Measurements from ENCODE around the gene TIGD3. TPM values are rescaled to one million over a fixed set of nuclear protein-coding genes. Genes with fewer than 3 reads are reported as not detected.

Gene TIGD3
- total RNA-seq, 2 donors from 2014 or later = 0.99 to 1.0 TPM

- peaks cover 14% of the 10 kb centered on the region for H3K36me3 ChIP-seq (ENCODE audit: control insufficient read depth, insufficient read depth, low read length)
- H3K4me3 Mint-ChIP-seq = no peak overlapping the region
- H3K27me3 ChIP-seq (ENCODE audit: control insufficient read depth, insufficient read depth, low read length, poor library complexity, severe bottlenecking) = no peaks in the 10 kb centered on the region
- no peak overlapping the region for H3K27ac ChIP-seq (ENCODE audit: low read depth, low read length)
- DNase-seq = no peak
- H3K27me3 Mint-ChIP-seq (ENCODE audit: insufficient read depth) = no peaks in the 10 kb centered on the region
- no peaks in the 10 kb centered on the region for H3K9me3 Mint-ChIP-seq
- no peak overlapping the region for H3K4me3 ChIP-seq (ENCODE audit: low read length)
- WGBS, 2 experiments (ENCODE audit: insufficient coverage in 1 of 2, insufficient read length in 1 of 2) = 92% methylated on average over 9 to 13 of the region's 13 CpGs
- peaks cover 4% of the 10 kb centered on the region for H3K4me1 Mint-ChIP-seq
- H3K4me1 ChIP-seq (ENCODE audit: control insufficient read depth, insufficient read depth, low read length) = no peaks in the 10 kb centered on the region
- peaks cover 39% of the 10 kb centered on the region for H3K36me3 Mint-ChIP-seq (ENCODE audit: low read depth)
- H3K9me3 ChIP-seq (ENCODE audit: control insufficient read depth, low read length) = no peaks in the 10 kb centered on the region
- peak overlapping the region; percentile 26 for H3K27ac Mint-ChIP-seq
- TF ChIP-seq, protein P1, sequence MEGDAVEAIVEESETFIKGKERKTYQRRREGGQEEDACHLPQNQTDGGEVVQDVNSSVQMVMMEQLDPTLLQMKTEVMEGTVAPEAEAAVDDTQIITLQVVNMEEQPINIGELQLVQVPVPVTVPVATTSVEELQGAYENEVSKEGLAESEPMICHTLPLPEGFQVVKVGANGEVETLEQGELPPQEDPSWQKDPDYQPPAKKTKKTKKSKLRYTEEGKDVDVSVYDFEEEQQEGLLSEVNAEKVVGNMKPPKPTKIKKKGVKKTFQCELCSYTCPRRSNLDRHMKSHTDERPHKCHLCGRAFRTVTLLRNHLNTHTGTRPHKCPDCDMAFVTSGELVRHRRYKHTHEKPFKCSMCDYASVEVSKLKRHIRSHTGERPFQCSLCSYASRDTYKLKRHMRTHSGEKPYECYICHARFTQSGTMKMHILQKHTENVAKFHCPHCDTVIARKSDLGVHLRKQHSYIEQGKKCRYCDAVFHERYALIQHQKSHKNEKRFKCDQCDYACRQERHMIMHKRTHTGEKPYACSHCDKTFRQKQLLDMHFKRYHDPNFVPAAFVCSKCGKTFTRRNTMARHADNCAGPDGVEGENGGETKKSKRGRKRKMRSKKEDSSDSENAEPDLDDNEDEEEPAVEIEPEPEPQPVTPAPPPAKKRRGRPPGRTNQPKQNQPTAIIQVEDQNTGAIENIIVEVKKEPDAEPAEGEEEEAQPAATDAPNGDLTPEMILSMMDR (conservative IDR thresholded peaks at IDR 0.05) = no peak
- no peak overlapping the region for H3K9ac ChIP-seq (ENCODE audit: extremely low read depth, low read length, poor library complexity, severe bottlenecking)
These were observed 44.7 kb downstream of the TIGD3 start for GRCh38 chr11:65399249-65399648.

DNA sequence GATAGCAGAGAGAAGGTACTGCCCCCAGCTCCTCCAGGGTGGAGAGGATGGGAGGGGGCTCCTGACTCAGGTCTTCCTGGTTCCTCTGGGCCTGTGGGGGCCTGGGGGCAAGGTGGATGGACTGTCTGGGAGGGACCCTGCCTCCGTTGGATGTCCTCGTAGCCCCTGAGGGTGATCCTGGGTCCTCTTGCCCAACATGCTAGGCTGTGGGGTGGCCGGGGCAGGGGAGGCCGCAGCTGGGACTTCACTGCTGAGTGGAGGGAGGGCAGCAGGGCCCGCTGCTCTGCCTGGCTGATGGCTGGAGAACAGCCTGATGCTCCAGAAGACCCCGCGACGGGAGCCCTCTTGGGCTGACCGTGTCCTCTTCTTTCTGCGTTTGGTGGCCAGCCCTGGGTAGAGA, 45.3 kb downstream of the TIGD3 start:
- Histone ChIP-seq H3K9ac (ENCODE audit: extremely low read depth, low read length, poor library complexity, severe bottlenecking) (no peak overlapping the region), H3K4me3 (ENCODE audit: low read length) (no peak overlapping the region), H3K27ac (ENCODE audit: low read depth, low read length) (no peak overlapping the region), H3K4me1 (ENCODE audit: control insufficient read depth, insufficient read depth, low read length) (no peaks in the 10 kb centered on the region), H3K36me3 (ENCODE audit: control insufficient read depth, insufficient read depth, low read length) (peaks cover 19% of the 10 kb centered on the region), H3K27me3 (ENCODE audit: control insufficient read depth, insufficient read depth, low read length, poor library complexity, severe bottlenecking) (no peaks in the 10 kb centered on the region), H3K9me3 (ENCODE audit: control insufficient read depth, low read length) (no peaks in the 10 kb centered on the region)
- Mint-ChIP-seq H3K4me3 (no peak overlapping the region), H3K9me3 (no peaks in the 10 kb centered on the region), H3K27me3 (ENCODE audit: insufficient read depth) (no peaks in the 10 kb centered on the region), H3K27ac (no peak overlapping the region), H3K36me3 (ENCODE audit: low read depth) (peaks cover 44% of the 10 kb centered on the region), H3K4me1 (peaks cover 4% of the 10 kb centered on the region)
- 91 to 100% methylated on average over 3 to 10 of the region's 10 CpGs for WGBS, 2 experiments (ENCODE audit: insufficient coverage in 1 of 2, insufficient read length in 1 of 2)
- DNase-seq = no peak
- TF ChIP-seq, protein P1 (conservative IDR thresholded peaks at IDR 0.05) = no peak

DNA sequence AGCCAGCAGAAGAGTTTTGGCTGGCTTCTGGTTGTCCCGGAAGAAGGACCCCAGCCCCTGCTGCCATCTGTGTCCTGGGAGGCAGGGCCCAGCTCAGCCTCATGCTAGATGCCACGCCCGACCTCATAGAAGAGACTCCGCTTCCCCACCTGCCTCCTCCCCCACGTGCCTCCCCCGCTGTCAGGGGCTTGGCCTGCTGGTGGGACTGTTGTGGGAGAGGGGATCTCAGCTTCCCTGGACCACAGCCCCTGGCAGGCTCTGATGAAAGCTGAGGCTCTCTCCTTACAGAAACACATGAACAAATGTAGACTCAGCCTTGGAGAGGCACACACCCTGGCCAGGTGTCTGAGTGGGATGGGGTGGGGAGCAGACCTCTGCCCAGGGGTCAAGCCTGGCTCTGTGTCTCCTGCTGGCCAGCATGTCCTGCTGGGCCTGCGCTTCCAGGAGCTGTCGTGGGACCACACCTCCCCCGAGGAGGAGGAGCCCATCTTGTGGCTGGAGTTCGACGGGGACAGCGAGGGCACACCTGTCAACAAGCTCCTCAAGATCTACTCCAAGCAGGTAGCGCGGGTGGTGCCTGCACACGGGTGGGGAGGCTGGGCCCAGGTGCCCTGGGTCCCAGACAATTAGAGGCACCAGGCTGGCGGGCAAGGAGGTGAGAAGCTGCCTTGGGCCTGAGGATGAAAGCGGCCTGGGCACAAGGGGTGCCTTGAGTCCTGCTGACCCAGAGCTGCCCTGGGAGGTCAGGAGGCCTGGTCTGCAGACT, 45.9 kb downstream of the TIGD3 start:
- Histone ChIP-seq H3K9me3 (ENCODE audit: control insufficient read depth, low read length) (no peaks in the 10 kb centered on the region), H3K9ac (ENCODE audit: extremely low read depth, low read length, poor library complexity, severe bottlenecking) (no peak overlapping the region), H3K27me3 (ENCODE audit: control insufficient read depth, insufficient read depth, low read length, poor library complexity, severe bottlenecking) (no peaks in the 10 kb centered on the region), H3K4me1 (ENCODE audit: control insufficient read depth, insufficient read depth, low read length) (no peaks in the 10 kb centered on the region), H3K36me3 (ENCODE audit: control insufficient read depth, insufficient read depth, low read length) (peaks cover 19% of the 10 kb centered on the region), H3K27ac (ENCODE audit: low read depth, low read length) (no peak overlapping the region), H3K4me3 (ENCODE audit: low read length) (no peak overlapping the region)
- Mint-ChIP-seq H3K27ac (no peak overlapping the region), H3K9me3 (no peaks in the 10 kb centered on the region), H3K4me3 (no peak overlapping the region), H3K27me3 (ENCODE audit: insufficient read depth) (no peaks in the 10 kb centered on the region), H3K36me3 (ENCODE audit: low read depth) (peaks cover 49% of the 10 kb centered on the region), H3K4me1 (peaks cover 4% of the 10 kb centered on the region)
- DNase-seq = no peak
- 92 to 94% methylated on average over 7 to 16 of the region's 17 CpGs for WGBS, 2 experiments (ENCODE audit: insufficient coverage in 1 of 2, insufficient read length in 1 of 2)
- TF ChIP-seq, protein P1 (conservative IDR thresholded peaks at IDR 0.05) = no peak

Measured in endodermal cell (in vitro differentiated cells).